HG03064 (cell line): ENCODE data around the gene ADIPOR2.
"Not testable (repeated sequence)": the region's sequence is repeated elsewhere in the genome, so short reads cannot be mapped to it uniquely, and the experiment has no call there.

ENCODE experiments used
- ATAC-seq: cut with Tn5 transposase; IDR thresholded peaks from one replicate; pipeline ENCODE4 v1.9.1; 2021; ENCODE audit warnings: low read depth; ENCODE audit not compliant: unreplicated experiment

Gene ADIPOR2

DNA sequence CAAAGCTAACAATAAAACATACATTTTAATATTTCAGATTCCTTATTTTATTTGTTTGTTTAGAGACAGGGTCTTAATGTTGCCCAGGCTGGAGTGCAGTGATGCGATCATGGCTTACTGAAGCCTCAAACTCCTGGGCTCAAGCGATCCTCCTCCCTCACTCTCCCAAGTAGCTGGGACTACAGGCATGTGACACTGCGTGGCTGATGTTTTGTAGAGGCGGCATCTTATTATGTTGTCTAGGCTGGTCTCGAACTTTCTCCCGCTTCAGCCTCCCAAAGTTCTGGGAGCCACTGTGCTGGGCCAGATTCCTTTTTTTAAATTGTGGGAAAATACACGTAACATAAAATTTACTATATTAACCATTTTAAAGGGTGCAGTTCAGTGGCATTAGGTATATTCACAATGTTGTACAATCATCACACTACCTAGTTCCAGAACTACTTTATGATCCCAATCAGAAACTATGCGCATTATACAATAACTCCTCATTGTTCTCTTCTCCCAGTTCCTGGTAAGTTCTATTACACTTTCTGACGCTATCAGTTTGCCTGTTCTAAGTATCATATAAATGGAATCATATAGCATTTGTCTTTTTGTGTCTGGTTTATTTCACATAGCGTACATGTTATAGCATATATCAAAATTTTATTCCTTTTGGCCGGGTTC, 40.3 kb downstream of the ADIPOR2 start:
- ATAC-seq = no peak

DNA sequence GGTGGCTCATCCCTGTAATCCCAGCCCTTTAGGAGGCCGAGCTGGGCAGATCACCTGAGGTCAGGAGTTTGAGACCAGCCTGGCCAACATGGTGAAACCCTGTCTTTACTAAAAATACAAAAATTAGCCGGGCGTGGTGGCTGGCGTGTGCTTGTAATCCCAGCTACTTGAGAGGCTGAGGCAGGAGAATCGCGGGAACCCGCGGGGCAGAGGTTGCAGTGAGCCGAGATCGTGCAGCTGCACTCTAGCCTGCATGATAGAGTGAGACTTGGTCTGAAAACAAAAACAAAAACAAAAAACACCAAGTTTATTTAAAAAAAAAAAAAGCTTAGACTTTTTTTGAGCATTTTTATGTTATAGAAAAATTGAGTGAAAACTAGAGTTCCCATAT, 40.8 kb downstream of the ADIPOR2 start:
- not testable (repeated sequence) for ATAC-seq

DNA sequence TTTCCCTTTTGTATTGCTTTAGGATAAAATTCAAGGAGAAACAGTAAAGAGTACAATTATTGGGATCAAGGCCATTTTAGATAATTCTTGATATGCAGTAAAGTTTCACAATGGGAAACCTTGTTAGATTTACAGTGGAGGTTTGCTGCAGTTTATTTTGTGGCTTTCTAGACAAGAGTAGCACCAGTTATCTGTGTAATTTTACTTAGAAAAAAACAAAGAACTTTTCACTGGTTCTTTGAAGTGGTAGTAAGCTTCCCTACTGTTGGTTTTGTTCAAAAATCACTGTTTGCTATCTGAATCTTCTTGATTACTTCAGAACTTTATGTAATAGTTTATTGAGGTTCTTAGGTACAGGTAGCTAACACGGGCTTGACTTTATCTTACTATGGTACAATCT, 42.0 kb downstream of the ADIPOR2 start:
- no peak for ATAC-seq

DNA sequence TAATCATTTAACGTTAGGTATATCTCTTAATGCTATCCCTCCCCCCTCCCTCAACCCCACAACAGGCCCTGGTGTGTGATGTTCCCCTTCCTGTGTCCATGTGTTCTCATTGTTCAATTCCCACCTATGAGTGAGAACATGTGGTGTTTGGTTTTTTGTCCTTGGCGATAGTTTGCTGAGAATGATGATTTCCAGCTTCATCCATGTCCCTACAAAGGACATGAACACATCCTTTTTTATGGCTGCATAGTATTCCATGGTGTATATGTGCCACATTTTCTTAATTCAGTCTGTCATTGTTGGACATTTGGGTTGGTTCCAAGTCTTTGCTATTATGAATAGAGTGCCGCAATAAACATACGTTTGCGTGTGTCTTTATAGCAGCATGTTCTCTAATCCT, 42.8 kb downstream of the ADIPOR2 start:
- ATAC-seq = not testable (repeated sequence)

DNA sequence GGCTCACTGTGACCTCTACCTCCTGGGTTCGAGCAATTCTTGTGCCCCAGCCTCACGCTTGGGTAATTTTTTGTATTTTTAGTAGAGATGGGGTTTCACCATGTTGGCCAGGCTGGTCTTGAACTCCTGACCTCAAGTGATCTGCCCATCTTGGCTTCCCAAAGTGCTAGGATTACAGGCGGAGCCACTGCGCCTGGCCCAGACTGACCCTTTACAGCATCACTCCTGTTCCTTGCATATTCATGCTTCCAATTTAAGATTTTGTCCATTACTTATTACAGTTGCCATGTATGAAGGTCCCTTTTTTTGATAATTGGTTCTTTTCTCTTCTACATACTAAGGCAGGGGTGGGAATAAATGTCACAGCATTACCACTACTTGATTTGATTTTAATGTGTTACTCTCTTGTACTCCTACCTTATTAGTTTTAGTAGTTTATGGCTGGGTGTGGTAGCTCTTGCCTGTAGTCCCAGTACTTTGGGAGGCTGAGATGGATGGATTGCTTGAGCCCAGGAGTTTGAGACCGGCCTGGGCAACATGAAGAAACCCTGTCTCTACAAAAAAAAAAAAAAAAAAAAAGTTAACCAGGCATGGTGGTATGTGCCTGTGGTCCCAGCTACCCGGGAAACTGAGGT, 46.9 kb downstream of the ADIPOR2 start:
- no peak for ATAC-seq

DNA sequence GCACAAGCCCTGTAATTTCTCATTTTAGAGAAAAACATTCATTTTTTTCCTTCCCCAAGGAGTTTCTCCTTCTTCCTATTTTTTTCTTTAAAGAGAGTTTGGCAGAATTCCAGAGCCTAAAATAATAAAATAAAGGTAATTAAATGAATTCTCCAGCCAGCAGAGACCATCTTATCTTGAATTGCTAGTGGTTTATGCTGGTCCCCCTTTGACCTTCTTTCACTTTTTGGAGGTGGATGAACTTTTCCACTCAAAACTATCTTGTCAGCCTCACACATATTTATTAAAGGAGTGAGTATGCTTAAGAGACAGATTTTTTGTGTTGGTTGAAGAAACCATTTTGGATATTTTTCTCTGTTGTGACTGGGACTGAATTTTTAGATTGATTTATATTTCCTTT, 47.6 kb downstream of the ADIPOR2 start:
- ATAC-seq = no peak

DNA sequence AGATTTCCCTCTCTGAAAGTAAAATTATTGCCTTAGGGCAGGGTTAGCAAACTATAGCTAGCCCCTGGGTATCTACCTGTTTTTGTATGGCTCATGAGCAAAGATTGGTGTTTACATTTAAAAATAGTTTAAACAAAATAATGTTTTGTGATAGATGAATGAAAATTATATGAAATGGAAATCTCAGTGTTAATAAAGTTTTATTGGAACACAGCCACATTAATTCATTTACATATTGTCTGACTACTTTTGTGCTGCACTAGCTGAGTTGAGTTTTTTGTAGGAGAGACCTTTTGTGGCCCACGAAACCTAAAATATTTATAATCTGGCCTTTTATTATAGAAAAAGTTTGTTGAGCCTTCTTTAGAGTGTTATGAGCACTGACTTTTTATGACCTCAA, 48.5 kb downstream of the ADIPOR2 start:
- ATAC-seq = no peak

DNA sequence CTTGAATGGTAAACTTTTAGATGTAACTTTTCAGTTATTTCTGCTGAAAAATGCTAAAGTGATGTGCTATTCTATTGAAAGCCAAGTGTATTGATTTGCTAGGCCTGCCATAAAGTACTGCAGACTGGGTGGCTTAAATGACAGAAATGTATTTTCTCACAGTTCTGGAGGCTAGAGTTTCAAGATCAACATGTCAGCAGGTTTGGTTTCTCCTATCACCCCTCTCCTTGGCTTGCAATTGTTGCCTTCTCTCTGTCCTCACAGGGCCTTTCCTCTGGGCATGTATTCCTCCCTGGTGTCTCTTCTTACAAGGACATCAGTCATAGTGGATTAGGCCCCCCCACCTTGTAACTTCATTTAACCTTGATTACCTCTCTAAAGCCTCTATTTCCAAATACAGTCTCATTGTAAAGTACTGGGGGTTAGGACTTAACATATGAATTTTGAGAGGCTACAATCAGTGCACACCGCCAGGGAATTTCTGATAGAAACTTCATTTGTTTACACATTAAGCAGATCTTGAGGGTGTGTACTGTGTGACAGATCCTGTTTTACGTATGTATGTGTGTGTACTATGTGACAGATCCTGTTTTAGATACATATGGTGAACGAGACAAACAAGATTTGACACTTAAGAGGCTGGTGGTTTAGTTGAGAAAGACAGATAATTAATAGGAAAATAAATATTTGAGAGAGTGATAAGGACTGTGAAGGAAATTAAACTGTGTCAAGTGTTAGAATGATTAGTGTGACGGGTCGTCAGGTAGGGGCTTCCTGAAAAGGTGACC, 49.5 kb downstream of the ADIPOR2 start:
- ATAC-seq = no peak

DNA sequence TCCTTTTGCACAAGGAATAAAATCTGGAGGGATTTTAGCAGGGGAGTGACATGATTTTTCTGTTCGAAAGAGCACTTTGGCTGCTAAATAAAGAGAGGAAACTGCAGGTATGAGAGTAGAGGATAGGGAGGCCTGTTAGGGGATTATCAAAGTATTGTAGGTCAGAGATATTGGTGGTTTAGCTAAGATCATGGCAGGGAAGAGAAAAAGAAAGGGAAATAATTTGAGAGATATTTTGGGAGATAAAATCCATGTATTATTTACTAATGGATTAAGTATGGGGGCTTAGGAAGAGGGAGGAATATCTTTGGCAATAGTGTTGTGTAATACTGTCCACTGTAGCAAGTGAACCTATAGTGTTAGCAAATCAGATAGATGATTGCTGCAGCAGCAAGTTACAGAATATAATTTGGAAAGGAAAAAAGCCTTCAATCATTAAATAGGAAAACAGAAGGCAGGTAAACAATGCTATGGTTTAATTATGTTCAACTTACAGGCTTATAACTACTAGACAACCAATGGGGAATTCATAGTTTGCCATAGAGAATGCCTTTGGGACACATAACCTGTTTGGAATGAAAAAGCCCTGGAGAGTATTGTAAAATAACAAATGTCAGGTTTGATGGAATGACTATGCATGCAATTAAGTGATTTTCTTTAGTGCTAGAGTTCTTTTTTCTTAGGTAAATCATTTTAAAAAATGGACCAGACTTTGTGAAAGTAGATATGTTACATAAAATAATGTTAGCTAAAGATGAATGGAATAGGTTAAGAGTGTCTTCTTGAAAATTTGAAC, 50.5 kb downstream of the ADIPOR2 start:
- no peak for ATAC-seq

DNA sequence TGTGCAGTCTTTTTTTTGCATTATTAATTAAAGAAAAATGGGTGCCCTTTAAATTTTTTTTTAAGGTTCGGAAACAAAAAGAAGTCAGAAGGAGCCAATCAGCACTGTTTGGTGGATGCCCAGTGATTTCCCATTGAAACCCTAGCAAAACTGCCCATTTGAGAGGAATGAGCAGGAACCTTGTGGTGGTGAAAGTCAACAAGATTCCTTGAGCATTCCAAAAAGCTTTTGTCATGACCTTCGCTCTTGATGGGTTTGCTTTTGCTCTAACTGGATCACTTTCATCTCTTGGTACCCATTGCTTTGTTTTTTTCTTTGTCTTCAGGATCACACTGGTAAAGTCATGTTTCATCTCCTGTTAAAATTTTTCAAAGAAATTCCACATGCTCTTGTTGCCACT, 54.1 kb downstream of the ADIPOR2 start:
- no peak for ATAC-seq

DNA sequence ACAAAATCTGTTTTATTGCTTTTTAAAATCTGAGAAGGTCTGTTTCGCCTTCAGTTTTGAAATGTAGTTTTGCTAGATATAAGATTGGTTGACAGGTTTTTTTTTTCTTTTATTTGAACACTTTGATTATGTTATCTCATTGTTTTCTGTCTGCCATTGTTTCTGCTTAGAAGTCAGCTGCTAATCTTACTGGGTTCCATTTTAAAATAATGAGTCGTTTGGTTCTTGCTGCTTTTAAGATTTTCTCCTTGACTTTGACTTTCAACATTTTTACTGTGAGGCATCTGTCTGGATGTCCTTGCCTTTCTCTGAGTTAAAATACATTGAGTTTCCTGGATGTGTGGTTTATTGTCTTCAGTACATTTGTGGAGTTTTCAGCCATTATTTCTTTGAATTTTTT, 56.7 kb downstream of the ADIPOR2 start:
- ATAC-seq = no peak

DNA sequence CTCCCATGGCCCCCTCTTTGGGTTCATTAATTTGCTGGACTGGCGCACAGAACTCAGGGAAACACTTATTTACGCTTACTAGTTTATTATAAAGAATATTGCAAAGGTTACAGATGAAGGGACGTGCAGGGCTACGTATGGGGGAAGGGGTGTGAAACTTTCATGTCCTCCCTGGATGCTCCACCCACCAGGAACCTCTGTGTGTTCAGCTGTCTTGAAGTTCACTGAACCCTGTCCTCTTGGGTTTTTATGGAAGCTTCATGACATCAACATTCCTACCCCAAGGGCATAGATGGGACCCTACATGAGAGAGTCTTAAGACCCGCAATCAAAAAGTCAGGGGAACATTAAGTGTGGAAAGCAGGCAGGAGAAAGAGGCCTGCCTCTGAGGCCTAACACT, 58.1 kb downstream of the ADIPOR2 start:
- no peak for ATAC-seq

DNA sequence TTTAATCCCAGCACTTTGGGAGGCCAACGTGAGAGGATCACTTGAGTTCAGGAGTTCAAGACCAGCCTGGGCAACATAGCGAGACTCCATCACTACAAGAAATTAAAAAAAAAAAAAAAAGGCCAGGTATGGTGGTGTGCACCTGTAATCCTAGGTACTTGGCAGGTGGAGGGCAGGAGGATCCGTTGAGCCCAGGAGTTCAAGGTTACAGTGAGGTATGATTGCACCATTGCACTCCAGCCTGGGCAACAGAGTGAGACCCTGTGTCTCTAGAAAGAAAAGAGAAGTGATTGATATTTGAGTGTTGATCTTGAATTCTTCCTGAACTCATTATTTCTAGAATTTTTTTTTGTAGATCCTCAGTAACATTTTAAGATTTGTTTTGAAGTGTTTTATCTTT, 59.4 kb downstream of the ADIPOR2 start:
- no peak for ATAC-seq

DNA sequence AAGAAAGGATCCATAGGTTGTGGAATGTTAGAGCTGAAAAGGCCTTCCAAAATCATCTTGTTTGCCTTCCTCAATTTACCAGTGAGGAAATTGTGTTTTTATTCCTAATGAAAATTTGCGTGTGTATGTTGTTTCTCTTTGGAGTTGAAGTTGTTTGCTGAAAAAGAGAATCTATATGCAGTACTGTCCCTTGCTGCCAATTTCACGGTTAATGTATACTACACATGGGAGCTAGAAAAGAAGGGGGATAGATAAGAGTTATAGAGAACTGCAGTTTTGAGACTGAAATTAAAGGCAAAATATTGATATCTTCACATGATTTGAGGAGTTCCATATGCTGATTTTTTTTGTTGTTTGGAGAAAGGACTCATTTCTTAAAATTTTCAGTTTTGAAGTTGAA, 67.5 kb downstream of the ADIPOR2 start:
- ATAC-seq = no peak

DNA sequence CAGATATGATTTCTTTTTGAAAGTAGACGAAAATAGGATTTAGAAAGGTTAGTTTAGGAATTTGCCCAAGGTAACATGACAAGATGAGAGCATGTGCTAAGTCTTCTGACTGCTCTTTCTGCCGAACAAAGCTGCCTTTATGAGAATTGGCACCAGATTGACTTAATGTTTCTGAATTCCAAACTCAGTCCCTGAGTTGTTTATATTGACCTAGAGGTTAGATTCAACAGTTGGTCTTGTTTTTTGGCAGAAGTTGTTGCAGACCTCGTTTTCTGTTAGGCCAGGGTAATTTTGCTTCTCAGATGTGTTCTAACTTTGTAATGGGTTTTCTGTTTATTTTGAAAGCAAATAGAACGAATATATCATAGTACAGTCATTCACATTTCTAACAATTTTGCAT, 68.0 kb downstream of the ADIPOR2 start:
- no peak for ATAC-seq

DNA sequence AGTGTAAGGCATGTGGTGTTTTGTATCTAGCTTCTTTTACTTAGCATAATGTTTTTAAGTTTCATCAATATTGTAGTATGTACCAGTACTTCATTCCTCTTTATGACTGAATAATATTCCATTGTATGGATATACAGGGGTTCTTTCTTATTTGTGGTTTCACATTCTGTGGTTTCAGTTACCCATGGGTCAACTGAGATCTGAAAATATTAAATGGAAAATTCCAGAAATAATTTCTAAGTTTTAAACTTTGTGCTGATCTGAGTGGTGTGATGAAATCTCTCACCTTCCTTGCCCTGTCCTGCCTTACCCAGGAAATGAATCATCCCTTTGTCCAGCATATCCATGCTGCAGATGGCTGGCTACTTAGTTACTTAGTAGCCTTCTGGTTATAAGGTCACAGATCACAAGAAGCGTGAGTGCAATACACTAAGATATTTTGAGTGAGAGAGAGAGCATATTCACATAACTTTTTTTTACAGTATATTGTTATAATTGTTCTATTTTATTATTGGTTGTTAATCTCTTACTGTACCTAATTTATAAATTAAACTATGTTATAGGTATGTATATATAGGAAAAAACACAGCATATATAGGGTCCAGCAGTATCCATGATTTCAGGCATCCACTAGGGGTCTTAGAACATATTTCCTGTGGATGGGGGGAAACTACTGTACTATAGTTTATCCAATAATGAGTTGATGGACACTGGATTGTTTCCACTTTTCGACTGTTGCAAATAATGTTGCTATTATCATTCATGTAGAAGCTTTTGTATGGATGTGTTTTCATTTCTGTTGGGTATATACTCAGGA, 69.9 kb downstream of the ADIPOR2 start:
- no peak for ATAC-seq

DNA sequence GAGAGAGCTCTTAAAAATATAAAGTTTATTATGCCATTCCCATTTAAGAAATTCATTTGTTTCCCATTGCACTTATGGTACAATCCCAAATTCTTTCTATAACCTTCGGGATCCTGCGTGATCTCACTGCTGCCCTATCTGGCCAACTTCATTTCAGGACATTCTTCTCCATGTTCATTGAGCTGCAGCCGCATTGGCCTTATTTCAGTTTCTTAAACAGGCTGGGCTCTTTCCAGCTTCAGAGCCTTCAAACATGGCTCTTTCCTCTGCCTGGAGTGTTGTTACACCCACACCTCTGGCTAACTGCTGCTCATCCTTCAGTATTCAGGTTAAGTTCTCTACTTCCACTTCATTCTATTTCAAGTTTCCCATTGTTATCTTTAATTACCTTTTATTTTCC, 71.0 kb downstream of the ADIPOR2 start:
- no peak for ATAC-seq

DNA sequence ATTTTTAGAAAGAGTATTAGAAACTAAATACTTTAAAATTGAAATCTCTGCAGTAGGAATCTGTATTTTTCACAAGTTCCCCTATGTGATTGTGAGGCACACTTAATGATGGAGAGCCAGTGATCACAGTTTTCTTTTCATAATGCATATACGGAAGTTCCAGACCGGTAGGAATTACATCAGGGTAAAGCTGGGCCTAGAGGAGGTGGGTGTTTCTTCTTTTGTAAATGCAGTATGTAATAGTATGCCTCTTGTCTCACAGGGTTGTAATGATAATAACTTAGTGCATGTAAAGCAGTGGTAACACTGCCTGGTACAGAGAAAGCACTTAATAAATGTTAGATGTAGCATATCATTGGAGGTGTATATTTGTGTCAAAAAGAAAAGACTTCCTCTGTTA, 72.3 kb downstream of the ADIPOR2 start:
- no peak for ATAC-seq

DNA sequence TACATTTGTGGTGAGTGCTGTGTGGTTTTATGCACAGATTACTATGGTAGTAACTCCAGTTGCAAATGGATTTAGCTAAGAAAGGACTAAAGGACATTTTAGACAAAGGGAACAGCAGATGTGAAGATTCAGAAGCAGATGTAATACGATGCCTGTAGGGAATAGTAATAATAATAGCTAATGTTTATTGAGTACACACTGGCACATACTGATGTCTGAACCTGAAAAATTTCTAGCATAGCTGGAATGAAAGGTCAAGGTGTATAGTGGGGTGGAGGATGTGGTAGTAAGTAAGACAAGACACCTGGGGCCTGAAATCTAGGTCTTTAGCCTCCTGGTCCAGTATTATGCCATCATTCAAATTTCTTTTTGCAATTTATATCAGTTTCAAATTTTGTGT, 75.2 kb downstream of the ADIPOR2 start:
- ATAC-seq = no peak

DNA sequence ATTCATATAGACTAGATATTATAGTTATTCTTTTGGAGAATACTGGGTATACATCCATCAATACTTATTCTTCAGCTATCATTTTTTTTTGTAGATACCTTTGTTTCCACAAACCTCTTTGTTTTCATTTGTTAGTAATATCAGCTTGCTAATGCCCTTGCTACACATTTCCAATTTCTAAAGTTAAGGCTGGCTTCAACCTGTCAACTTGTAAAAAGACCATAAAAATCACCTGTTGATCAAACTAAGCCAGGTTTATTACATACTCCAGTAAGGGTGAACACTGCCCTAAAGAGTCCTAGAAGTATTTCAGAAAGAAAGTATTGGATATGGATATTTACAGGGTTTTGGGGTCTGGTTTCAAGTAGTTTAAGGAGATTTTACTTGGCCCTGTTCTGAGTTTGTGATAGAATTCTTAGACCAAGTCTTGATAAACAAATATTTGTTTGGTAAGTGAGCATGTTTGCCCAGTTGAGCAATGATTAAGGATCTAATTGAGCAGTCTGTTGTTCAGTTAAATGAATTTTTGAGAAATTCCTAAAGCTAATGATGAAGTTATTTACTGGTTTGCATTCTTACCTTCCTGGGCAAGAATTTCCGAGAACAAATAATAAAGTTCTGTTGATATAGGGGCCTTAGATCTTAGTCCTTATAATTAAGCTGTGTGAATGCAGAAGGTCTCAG, 76.7 kb downstream of the ADIPOR2 start:
- no peak for ATAC-seq
